ENCODE measurements around the gene KCNIP4.

KCNIP4 gene

DNA sequence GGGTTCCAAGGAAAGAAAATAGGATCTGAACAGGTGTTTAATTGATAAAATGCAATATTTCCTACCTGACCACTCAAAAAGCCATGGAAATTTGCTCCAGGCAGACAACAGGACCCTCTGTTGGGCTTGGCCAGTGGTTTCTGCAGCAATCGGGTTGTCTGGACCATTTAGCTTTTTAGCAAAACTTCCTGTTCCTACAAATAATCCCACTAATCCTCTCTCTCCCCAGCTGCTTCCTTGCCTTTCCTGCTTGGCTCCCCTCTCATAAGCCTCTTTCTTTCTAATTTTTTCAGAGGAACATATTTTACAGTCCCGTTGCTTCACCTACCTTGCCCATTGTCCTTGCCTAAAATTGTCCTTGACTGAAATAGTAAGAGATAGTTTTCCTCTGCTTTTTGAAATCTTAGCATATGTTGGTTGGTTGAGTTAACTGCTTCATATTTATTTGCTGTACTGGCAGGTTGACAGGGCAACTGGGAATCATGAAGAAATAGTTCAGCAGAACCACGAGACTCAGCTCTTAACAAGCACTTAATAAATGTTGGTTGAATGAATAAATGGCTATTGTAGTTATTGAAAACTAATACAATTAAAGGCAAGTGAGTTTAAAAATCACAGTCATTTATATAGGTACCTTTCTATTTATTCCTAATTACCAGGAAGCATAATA is 259.8 kb downstream of the KCNIP4 start:
- no peak for DNase-seq (ENCODE audit: low read depth)

DNA sequence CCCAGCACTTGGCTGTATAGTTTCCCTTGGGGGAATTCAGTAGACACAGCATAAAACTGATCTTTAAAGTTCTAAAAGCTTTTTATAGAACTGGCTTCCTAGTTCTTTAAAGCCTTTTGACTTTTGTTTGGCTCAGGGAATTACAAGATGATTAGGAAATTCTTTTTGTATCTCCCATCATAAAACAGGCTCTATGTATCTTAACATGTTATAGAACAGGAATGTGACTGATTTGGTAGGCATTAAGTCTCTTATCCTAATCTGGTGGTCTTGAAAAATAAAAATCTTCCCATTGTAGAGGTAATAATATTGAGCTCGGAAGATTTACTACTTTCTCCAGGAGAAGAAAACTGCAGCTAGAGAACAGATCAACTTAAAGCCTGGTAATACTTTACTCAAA is 262.7 kb downstream of the KCNIP4 start:
- DNase-seq (ENCODE audit: low read depth), result no peak

DNA sequence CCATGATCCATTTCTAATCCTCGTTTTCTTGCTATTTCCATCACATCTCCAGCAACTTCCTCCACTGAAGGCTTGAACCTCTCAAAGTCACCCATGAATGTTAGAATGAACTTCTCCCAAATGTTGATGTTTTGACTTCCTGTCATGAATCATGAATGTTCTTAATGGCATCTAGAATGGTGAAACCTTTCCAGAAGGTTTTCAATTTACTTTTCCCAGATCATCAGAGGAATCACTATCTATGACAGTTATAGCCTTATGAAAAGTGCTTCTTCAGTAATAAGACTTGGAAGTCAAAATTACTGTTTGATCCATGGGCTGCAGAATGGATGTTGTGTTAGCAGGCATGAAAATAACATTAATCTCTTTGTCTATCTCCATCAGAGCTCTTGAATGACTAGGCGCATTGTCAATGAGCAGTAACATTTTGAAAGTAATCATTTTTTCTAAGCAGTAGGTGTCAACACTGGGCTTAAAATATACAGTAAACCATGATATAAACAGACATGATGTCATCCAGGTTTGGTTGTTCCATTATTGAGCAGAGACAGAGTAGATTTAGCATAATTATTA is 268.2 kb downstream of the KCNIP4 start:
- no peak for DNase-seq (ENCODE audit: low read depth)

- DNase-seq (ENCODE audit: low read depth), result no peak
These were observed 269.9 kb downstream of the KCNIP4 start for GRCh38 chr4:21678711-21679110.

DNA sequence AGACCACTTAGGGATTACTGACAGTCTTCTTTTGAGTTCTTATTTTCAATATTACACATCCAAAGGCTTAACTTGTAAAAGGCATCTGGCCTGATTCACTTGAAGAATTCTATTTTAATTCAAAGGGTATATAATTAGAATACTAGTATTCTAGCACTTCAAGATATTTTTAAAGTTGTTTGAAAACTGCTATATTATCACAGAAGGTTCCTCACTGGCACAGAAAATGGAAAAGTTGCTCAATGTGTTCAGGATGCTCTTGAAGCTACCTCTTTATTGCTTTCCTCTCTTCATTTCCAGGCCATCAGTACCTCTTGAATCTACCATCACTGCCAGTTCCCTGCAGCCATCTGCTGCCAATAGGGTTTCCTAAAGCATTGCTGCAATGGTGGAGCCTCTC is 271.4 kb downstream of the KCNIP4 start:
- DNase-seq (ENCODE audit: low read depth), result no peak

DNA sequence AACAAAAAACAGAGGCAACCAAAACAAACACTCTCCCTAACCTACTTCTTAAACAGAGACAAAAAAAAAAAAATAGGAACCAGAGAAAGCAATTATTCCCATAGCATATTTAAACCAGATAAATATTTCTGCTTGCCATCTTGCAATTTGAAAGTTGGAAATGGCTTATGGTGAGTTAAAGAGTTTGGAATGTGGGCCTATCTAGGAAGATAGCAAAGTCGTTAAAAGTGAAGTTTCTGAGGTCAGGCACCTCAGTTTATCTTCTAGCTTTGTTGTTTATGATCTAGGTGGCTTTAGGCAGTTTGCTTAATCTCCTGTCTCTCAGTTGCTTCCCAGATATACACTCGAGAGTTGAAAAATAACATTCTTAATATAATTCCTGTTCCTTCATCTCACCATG is 284.2 kb downstream of the KCNIP4 start:
- DNase-seq (ENCODE audit: low read depth), result no peak

- no peak for DNase-seq (ENCODE audit: low read depth)
These were observed 291.7 kb downstream of the KCNIP4 start for GRCh38 chr4:21656832-21657231.

DNA sequence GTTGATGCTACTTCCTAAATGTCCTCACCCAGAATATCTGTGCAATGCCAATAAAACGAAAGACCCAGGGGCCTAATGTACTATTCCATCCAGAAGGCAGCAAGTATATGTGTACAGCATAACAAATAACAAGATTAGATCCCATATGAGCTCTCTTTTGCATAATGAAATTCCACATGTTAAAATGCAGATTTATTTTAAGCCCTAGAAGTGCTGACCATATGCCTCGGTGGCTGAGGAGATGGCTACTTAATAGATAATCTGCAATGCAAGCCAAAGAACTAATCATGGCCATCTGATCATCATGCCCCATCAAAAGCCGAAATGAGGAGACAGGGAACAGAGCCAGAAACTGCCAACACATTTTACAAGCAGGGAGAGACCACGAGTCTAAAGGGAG is 293.5 kb downstream of the KCNIP4 start:
- no peak for DNase-seq (ENCODE audit: low read depth)

DNA sequence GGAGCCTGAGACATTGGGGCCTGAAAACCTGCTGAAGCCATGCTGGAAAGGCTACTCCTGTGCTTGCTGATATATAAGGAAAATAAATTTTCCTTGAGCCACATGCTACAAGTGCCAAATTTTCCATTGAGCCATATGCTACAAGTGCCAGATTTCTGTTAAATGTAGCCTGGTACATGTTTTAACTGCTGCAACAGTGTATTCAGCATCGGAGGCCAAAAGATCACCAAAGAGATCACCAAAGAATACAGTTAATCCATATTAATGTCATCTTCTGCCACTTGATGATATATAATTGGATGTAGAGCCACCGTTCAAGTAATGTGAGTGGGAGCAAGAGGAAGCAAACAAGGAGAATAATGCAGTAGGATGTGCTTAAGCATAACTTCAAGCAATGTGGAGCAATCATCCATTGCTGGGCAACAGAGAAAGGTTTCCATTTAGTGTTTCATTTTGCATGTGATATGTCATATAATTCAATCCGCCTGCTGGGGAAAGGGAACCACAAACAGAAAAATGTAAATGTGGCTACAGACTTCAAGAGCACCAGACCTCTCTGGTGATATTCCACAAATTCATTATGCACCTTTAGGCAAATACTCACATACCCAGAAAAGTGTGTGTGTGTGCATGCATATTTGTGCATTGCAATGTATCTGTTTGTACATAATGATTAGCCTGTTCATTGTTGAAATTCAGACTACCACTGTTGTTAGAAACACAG is 295.9 kb downstream of the KCNIP4 start:
- DNase-seq (ENCODE audit: low read depth), result no peak

DNA sequence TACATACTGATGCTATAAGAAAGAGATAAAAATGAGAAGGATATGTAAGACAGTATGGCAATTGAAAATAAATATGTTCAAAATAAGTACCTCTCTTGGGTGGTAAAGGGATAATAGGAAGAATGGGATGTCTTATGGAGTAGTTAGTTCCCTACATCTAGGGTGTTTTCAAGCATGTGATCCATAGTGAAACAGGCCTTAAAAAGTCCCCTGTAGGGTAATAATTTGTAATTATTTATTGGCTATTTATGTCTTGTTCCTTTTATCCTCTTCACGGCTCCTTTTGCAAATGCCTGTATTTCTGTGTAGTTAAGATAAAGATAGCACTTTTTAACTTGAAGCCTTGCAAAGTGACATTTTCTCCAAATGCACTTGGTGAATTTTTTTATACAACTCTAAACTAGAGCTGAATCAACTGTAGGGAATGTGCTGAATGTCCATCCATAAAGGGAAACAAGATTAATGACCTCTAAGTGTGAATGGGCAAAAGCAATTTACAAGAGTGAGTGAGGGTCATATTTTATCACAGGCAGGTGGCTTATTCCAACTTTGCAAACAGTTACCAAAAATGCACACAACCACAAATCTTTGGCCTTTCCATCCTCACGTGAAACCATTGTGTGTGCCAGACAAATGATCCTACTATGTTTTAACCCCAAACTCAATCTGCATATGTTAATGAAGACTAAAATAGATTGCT is 299.0 kb downstream of the KCNIP4 start:
- no peak for DNase-seq (ENCODE audit: low read depth)

DNA sequence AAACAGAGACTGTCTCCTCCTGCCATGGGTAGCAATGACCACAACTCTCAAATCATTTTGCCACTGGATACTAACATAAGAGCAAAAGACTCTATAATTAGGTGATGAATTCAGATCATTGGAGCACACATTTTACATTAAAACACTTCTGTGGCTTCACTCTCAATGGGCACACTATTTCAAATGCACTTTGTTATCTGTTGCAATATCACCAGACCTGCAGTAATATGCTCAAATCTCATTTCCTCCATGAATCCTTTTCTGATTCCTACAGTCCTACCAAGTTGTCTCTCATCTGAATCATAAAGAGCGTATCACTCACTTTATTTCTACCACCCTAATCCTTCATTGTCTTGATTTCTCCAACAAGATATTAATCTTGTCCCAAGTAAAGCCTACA is 302.8 kb downstream of the KCNIP4 start:
- DNase-seq (ENCODE audit: low read depth), result no peak

- no peak for DNase-seq (ENCODE audit: low read depth)
These were observed 306.9 kb downstream of the KCNIP4 start for GRCh38 chr4:21641696-21642095.

GRCh38 chr4:21638171-21638725 is 310.3 kb downstream of the KCNIP4 start:
- DNase-seq (ENCODE audit: low read depth), result no peak

DNA sequence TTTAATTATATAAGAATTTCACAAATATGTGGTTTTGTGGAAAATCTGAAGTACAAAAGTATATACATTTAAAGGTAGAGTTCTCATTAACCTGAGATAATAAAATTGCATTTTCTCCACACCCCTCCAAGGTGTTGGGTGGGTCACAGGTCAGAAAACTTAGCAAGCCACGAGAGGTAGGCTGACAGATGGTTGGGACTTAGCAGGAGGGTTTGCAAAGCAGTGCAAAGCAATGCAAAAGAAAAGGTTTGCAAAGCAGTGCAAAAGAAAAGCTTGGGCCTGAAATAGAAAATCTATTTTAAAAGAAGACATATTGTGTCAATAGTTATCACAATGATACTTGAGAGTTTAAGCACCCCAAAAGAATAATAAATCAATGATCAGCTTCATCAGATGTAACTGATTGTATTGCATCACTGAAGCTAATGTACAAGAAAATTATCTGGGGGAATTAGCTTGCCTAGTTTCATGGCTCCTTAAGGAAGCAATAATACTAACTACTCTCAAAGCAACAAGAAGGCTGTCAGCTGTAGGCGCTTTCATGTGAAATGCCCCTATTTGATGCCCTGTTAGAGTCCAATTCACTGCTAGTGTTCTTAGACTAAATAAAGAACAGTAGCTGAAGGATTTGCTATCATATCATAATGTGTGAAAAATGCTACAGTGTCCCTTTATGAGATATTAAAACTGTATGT is 319.5 kb downstream of the KCNIP4 start:
- DNase-seq (ENCODE audit: low read depth), result no peak

DNA sequence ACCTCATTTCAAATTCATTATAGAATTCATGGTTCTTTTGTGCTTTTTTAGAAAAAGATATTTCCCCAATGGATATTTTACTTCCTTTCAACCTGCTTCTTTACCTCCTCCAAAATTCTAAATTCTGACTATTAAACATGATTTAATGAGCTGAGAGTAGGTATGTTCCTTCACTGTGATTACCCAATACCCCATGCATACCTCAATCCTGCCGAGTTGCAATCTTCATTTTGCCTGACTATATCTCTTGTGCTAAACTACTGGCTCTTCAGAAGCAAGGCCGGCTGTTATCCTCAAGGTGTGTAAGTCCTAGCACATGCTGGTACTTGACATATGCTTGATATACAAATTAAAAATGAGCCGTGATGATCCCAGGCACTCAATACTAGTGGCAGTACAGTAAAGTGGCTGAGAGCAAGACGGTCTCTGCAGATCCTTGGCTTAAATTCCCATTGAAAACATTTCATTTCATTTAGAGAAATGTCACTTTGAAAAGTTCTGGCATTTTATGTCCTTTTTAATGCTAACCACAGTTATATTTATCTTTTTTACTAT is 320.4 kb downstream of the KCNIP4 start:
- DNase-seq (ENCODE audit: low read depth), result no peak

GRCh38 chr4:21625447-21625846 is 323.1 kb downstream of the KCNIP4 start:
- no peak for DNase-seq (ENCODE audit: low read depth)

DNA sequence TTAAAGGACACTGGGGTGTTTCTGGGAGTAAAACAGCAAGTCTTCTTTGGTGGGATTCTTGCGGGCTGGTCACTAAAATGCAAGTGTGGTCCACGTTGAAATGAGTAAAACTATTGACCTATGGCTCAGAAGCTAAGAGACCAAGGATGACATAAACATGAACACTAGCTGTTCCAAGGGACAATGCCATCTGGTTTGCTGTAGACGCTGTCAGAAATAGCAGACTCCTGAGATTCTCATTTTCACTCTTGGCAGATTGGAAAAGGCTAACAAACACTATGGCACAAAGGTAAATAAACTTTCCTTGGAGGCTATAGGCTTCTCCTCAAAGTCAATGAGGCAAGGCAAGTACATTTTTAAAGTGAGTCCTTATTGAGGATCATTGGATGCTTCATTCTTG is 343.6 kb downstream of the KCNIP4 start:
- DNase-seq (ENCODE audit: low read depth), result no peak

GRCh38 chr4:21596521-21596920 is 352.1 kb downstream of the KCNIP4 start:
- no peak for DNase-seq (ENCODE audit: low read depth)

DNA sequence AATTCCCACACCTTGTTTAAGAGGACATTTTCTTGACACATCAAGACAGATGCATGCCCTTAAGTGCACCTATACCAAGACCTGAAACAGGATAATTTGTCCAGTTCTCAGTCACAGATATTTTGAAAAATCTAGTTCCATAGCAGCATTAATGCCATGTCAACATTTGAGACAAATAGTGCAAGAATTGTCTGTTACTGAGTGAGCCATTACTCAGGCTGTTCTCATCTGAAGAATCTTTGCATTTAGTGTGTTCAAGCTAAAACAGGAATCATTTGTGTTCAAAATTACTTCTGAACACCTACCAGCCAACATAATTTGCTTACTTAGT is 354.9 kb downstream of the KCNIP4 start:
- no peak for DNase-seq (ENCODE audit: low read depth)

DNA sequence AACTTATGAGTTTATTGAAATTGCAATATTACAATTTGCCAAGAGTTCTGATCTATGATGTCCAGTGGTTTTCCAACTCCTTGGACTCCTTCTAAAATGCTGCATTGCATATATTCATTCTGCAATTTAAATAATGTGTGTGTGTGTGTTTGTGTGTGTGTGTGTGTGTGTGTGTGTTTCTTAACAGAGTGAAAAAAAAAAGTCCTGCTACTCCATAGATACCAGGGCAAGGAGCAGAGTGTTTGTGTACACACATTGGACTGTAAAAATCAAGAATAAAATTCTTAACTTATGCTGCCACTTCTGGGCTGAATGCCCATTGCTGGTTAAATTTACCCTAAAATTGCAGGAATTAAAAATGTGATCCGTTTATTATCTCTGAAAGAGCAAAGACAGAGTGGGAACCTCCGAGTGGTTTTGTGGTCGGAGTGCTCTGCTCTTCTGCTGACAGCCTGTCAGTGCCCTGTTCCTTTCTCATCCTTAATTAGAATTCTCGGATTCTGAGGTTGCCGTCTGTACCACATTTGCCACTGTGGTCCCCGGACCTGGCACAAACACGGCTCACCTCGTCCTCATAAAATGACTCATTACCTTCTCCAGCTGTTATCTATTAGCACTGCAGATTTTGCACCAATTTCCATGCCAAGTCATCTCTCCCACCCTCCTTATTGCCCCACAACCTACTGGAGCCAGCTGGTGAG is 355.5 kb downstream of the KCNIP4 start:
- no peak for DNase-seq (ENCODE audit: low read depth)

GRCh38 chr4:21577056-21577455 is 371.5 kb downstream of the KCNIP4 start:
- DNase-seq (ENCODE audit: low read depth), result no peak

Data from T follicular helper cell (primary cell).